Stimulated activated CD4-positive, alpha-beta T cell treated with anti-CD3 and anti-CD28 coated beads, Interleukin-1b, Interleukin-23, amount 100 ng/mL, for 48 hours (primary cell): Measurements from ENCODE around the gene JARID2.

Experiments used
- DNase-seq: peaks from one replicate; pipeline ENCODE4 v3.0.0-alpha.2; 2020

The JARID2 gene

GRCh38 chr6:15382712-15383111 is 136.8 kb downstream of the JARID2 start:
- DNase-seq = no peak

- no peak for DNase-seq
These were observed 139.0 kb downstream of the JARID2 start for GRCh38 chr6:15384901-15385300.

- no peak for DNase-seq
These were observed 139.7 kb downstream of the JARID2 start for GRCh38 chr6:15385521-15385920.

- DNase-seq = no peak
These were observed 140.4 kb downstream of the JARID2 start for GRCh38 chr6:15386110-15386755.

DNA sequence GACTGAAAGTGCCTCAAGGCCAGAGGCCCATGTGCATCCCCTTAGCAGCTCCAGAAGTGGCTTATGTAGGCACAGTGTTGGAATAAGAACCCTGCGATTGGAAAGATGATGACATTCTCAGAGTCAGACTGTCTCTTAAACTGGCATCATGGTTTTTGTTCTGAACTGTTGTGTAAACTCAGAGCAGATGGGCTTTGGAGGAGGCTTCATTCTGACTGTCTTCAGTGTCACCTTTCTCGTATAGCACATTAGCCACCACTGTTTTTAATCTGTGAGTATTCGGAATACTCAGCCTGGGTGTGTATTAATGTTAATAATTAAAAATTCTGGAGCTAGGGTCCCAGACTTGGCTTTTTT is 140.9 kb downstream of the JARID2 start:
- DNase-seq = no peak

- DNase-seq = no peak
These were observed 141.2 kb downstream of the JARID2 start for GRCh38 chr6:15387118-15387517.

- no peak for DNase-seq
These were observed 143.4 kb downstream of the JARID2 start for GRCh38 chr6:15389084-15389764.

- no peak for DNase-seq
These were observed 144.2 kb downstream of the JARID2 start for GRCh38 chr6:15389765-15390723.

- no peak for DNase-seq
These were observed 145.6 kb downstream of the JARID2 start for GRCh38 chr6:15391500-15391899.

GRCh38 chr6:15392182-15392581 is 146.3 kb downstream of the JARID2 start:
- no peak for DNase-seq

GRCh38 chr6:15393605-15394004 is 147.7 kb downstream of the JARID2 start:
- no peak for DNase-seq

- DNase-seq = no peak
These were observed 149.2 kb downstream of the JARID2 start for GRCh38 chr6:15395087-15395486.

DNA sequence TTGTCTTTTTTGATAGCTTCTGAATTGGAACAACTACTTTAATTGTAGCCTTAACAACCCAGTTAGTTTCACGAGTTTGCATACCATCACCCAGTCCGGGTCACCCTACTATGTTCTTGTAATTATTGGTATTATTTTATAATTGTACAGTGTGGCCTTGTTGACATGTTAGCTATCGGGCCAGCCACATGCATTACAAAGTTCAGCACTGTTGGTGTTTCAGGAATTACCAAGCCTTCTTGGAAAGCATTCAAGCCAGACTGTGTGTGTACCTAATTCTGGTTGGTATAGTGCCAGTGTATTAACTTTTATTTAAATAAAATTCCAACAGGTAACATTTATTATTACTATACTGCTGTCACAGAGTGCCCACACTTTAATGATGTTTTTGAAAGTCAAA is 150.9 kb downstream of the JARID2 start:
- DNase-seq = no peak

DNA sequence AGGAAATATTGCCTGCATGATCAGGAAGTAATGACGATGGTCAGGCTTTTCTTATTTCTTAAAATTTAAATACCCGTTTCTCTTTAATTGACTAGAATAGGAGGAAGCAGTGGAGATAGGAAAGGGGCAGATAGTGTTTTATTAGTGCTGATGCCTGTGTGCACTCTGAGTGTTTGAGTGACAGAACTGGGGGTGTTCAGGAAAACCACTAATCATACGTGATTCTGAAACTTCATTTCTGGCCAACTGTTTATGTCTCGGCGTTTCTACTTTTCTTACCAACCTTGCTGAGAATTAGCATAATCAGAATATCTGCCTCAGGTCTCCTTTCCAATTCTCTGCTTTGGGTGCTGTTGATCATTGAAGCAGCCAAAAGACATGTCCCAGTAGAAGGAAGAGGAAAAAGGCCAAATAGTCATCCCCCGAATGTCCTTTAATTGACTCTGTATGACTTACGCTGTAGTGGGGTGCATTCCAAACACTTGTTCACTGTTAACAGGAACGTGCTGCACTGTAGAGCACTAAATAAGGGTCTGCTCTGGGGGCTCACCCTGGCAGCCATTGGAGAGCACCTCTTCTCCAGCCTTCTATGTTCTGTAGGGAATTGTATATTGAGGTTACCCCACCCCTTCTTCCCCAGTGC is 152.9 kb downstream of the JARID2 start:
- no peak for DNase-seq

DNA sequence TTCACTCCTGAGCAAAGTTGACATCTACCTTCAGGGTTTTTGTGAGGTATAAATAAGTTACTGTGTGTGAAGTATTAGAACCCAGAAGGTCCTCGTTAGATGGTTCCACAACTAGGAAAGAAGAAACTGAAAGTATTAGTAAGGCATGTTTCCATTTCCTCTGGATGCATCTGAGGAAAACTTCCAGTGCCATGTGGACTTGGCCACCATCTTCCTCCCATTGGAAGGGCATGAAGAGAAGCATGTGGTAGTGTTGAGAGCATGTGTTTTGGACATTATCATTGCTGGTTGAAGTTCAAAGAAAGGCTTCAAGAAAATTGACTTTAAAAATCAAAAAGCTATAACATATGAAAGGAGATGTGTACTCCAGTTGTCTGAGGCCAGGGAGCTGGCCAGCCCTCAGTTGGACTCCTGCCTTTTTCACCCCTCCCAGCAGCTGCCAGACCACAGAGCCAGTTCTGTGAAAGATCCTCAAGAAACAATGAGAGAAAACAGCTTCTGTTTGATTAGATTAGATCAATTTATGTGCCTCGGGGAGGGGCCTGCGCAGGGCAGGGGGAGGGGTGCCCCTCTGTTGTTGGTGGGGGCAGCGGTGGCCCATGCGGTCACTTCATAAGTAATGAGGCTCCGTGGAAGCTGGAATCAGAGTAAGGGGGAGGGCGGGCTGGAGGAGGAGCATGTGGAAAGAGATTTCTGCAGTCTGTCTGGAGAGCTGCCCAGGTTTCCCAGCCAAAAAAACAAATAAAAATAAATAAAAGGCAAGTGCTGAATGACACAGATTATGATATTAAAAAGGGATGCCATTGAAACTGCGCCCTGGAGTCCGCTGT is 154.0 kb downstream of the JARID2 start:
- DNase-seq = no peak

GRCh38 chr6:15400572-15401004 is 154.7 kb downstream of the JARID2 start:
- peak; percentile 31 for DNase-seq

GRCh38 chr6:15401120-15401519 is 155.3 kb downstream of the JARID2 start:
- DNase-seq = no peak

DNA sequence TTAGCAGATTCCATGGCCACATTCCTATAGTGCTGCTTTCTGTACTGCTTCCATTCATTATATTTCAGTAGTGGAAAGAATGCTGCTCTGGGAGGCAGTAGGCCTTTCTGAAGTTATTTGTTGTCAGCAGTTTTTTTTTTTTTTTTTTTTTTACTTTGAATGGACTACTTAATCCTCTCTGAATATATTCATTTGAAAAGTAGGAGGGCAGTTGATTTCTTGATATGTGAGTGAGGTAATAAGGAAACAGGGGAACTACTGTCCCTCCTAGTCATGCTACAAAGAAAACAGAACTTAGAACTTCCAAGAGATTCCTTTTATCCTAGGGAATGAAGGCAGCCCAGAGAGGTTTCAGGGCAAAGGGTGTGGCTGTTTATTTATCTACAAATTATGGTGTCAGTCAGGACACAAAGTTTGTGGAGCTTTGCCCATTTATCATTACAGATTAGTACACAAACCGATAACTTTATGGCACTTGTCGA is 155.9 kb downstream of the JARID2 start:
- DNase-seq = no peak

GRCh38 chr6:15402406-15403045 is 156.7 kb downstream of the JARID2 start:
- DNase-seq = no peak

DNA sequence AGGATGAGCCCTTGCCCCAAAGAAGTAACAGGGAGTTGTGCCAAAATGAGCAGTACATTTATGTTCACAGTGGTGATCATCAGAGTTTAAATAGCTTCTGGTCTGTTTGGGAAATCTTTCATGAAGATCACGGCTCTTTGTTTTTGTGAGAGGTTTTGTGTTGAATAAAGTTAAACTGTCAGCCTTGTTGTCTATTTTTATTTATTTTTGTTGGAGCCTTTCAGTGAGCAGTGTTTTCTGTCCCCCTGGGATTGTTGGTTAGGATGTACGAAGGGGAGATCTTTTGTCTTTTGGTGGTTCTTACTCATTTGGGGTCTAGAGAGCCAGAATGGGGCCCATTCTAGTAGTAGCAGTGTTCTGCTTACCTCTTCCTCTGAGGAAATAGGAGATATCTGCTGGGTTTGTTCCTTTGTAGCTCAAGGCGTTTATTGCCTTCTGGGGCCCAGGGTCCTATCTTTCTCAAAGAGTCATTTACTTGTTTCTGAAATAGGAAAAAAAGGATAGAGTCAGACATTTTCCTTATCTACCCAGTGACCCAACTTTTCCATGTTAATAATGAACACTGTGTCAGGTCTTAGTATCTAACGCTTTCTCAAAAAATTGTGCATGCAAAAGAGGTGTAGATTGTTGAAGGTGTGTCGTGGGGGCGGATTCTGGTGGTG is 157.4 kb downstream of the JARID2 start:
- no peak for DNase-seq

DNA sequence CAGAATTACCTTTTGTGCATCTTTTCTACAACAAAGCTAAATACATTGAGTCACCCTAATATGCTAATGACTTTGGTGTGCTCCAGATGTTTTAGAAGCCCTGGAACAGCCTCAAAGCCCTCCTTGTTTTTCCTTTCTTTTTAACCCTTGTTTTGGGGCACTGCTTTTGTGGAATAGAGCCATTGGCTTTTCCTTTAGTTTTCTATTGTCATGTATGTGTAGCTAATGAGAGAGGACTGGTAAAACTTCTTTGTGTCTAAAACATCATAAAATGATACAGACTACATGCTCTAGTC is 158.8 kb downstream of the JARID2 start:
- no peak for DNase-seq
